Measurements from ENCODE around the gene PTK7.
A peak's percentile ranks its signal among the peaks of the same experiment; 100 is the strongest.

PTK7 gene

GRCh38 chr6:43120944-43121913 is 45.1 kb downstream of the PTK7 start:
- Histone ChIP-seq H3K36me3 (ENCODE audit: control insufficient read depth, insufficient read depth, low read length) (no peaks in the 10 kb centered on the region), H3K9me3 (ENCODE audit: control insufficient read depth, insufficient read depth, low read length) (no peaks in the 10 kb centered on the region), H3K4me1 (ENCODE audit: control insufficient read depth, insufficient read depth, low read length) (peaks cover 25% of the 10 kb centered on the region), H3K9ac (ENCODE audit: low read depth, low read length) (0 out of 2 replicates have a peak overlapping the region, but pooled peaks have one; percentile 9), H3K4me3 (ENCODE audit: low read depth, low read length) (no peak overlapping the region), H3K27me3 (ENCODE audit: control insufficient read depth, insufficient read depth, low read length) (no peaks in the 10 kb centered on the region), H3K27ac (ENCODE audit: low read depth, low read length) (peak overlapping the region; percentile 38)

GRCh38 chr6:43122146-43122545 is 46.0 kb downstream of the PTK7 start:
- Histone ChIP-seq H3K27me3 (ENCODE audit: control insufficient read depth, insufficient read depth, low read length) (no peaks in the 10 kb centered on the region), H3K9me3 (ENCODE audit: control insufficient read depth, insufficient read depth, low read length) (no peaks in the 10 kb centered on the region), H3K9ac (ENCODE audit: low read depth, low read length) (no peak overlapping the region), H3K36me3 (ENCODE audit: control insufficient read depth, insufficient read depth, low read length) (no peaks in the 10 kb centered on the region), H3K4me3 (ENCODE audit: low read depth, low read length) (no peak overlapping the region), H3K27ac (ENCODE audit: low read depth, low read length) (no peak overlapping the region), H3K4me1 (ENCODE audit: control insufficient read depth, insufficient read depth, low read length) (peaks cover 30% of the 10 kb centered on the region)

- H3K36me3 ChIP-seq (ENCODE audit: control insufficient read depth, insufficient read depth, low read length) = no peaks in the 10 kb centered on the region
- peak overlapping the region; percentile 26; the same call in 1 of the 2 replicates for H3K9ac ChIP-seq (ENCODE audit: low read depth, low read length)
- H3K27ac ChIP-seq (ENCODE audit: low read depth, low read length) = peak overlapping the region; percentile 26
- H3K4me3 ChIP-seq (ENCODE audit: low read depth, low read length) = no peak overlapping the region
- H3K9me3 ChIP-seq (ENCODE audit: control insufficient read depth, insufficient read depth, low read length) = no peaks in the 10 kb centered on the region
- H3K4me1 ChIP-seq (ENCODE audit: control insufficient read depth, insufficient read depth, low read length) = peaks cover 30% of the 10 kb centered on the region
- no peaks in the 10 kb centered on the region for H3K27me3 ChIP-seq (ENCODE audit: control insufficient read depth, insufficient read depth, low read length)
These were observed 47.6 kb downstream of the PTK7 start for GRCh38 chr6:43123461-43124314.

DNA sequence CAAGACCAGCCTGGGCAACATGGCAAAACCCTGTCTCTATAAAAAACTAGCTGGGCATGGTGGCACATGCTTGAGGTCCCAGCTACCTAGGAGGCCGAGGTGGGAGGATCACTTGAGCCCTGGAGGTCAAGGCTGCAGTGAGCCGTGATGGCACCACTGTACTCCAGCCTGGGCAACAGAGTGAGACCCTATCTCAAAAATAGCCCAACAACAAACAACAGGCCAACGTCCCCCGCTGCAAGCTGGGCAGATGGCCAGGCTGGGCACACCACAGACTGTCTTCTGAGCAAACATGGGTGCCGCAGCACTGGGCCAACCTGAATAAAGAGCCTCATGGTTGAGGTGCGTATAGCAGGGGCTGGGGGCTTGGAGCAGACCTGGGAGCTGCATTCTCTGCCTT is 48.4 kb downstream of the PTK7 start:
- Histone ChIP-seq H3K9me3 (ENCODE audit: control insufficient read depth, insufficient read depth, low read length) (no peaks in the 10 kb centered on the region), H3K4me1 (ENCODE audit: control insufficient read depth, insufficient read depth, low read length) (peaks cover 30% of the 10 kb centered on the region), H3K36me3 (ENCODE audit: control insufficient read depth, insufficient read depth, low read length) (no peaks in the 10 kb centered on the region), H3K4me3 (ENCODE audit: low read depth, low read length) (no peak overlapping the region), H3K27ac (ENCODE audit: low read depth, low read length) (no peak overlapping the region), H3K9ac (ENCODE audit: low read depth, low read length) (no peak overlapping the region), H3K27me3 (ENCODE audit: control insufficient read depth, insufficient read depth, low read length) (no peaks in the 10 kb centered on the region)

DNA sequence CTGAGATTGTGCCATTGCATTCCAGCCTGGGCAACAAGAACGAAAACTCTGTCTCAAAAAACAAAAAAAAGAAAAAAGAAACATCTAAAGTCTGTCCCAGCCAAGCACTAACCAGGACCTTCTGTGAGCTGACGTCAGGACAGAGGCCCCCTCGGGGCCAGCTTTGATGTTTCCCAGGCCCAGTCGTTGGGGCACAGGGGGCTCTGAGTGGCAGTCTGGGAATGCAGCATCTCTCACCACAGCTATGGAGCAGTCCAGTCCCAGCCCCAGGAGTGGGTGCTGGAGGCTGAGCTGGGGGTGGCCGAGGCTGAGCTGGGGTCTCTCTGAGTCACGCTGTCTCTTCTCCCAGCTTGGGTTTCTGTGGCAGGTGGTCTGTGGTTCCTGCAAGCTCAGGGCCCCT is 49.0 kb downstream of the PTK7 start:
- Histone ChIP-seq H3K4me3 (ENCODE audit: low read depth, low read length) (no peak overlapping the region), H3K9me3 (ENCODE audit: control insufficient read depth, insufficient read depth, low read length) (no peaks in the 10 kb centered on the region), H3K36me3 (ENCODE audit: control insufficient read depth, insufficient read depth, low read length) (no peaks in the 10 kb centered on the region), H3K4me1 (ENCODE audit: control insufficient read depth, insufficient read depth, low read length) (peaks cover 28% of the 10 kb centered on the region), H3K27ac (ENCODE audit: low read depth, low read length) (no peak overlapping the region), H3K9ac (ENCODE audit: low read depth, low read length) (no peak overlapping the region), H3K27me3 (ENCODE audit: control insufficient read depth, insufficient read depth, low read length) (no peaks in the 10 kb centered on the region)

DNA sequence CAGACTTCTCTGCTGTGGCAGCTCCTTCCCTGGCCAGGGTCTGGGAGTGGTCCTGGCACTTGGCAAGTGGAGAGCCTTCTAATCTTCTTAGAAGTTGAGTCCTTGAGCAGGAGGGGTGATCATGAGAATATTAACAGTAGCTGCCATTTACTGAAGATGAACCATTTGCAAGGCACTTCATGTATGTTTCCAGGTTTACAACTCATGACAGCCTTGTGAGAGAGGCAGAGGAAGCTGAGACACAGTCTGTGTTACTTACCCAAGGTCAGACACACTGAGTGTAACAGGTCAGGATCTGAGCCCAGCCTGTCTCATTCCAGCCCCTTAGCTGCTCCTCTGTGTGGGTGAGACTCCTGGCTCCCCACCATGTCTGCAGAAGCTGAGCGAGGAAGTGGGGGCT is 49.4 kb downstream of the PTK7 start:
- H3K27ac ChIP-seq (ENCODE audit: low read depth, low read length) = no peak overlapping the region
- no peak overlapping the region for H3K4me3 ChIP-seq (ENCODE audit: low read depth, low read length)
- peaks cover 23% of the 10 kb centered on the region for H3K4me1 ChIP-seq (ENCODE audit: control insufficient read depth, insufficient read depth, low read length)
- peaks cover 2% of the 10 kb centered on the region; the same call in 1 of the 2 replicates for H3K36me3 ChIP-seq (ENCODE audit: control insufficient read depth, insufficient read depth, low read length)
- no peak overlapping the region for H3K9ac ChIP-seq (ENCODE audit: low read depth, low read length)
- no peaks in the 10 kb centered on the region for H3K9me3 ChIP-seq (ENCODE audit: control insufficient read depth, insufficient read depth, low read length)
- H3K27me3 ChIP-seq (ENCODE audit: control insufficient read depth, insufficient read depth, low read length) = no peaks in the 10 kb centered on the region

GRCh38 chr6:43127180-43127579 is 51.1 kb downstream of the PTK7 start:
- H3K9me3 ChIP-seq (ENCODE audit: control insufficient read depth, insufficient read depth, low read length) = no peaks in the 10 kb centered on the region
- H3K4me1 ChIP-seq (ENCODE audit: control insufficient read depth, insufficient read depth, low read length) = peaks cover 19% of the 10 kb centered on the region
- no peak overlapping the region for H3K4me3 ChIP-seq (ENCODE audit: low read depth, low read length)
- peaks cover 14% of the 10 kb centered on the region for H3K36me3 ChIP-seq (ENCODE audit: control insufficient read depth, insufficient read depth, low read length)
- H3K9ac ChIP-seq (ENCODE audit: low read depth, low read length) = no peak overlapping the region
- H3K27me3 ChIP-seq (ENCODE audit: control insufficient read depth, insufficient read depth, low read length) = no peaks in the 10 kb centered on the region
- no peak overlapping the region for H3K27ac ChIP-seq (ENCODE audit: low read depth, low read length)

DNA sequence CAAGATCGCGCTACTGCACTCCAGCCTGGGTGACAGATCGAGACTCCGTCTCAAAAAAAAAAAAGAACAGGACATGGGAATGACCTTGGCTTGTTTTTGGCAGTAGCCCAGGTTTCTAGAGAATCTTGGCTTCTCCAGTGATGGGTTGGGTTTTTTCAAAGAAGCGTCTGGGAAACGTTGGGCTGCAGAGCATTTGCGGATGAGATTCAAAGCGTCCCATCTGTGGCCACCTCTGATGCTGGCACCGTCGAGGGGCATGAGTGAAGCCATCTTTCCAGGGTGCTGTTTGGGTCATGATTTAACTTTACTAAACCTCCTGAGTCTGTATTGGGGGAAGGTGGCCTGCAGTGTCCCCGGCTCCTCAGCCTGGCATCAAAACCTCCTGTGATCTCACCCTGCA is 51.8 kb downstream of the PTK7 start:
- no peaks in the 10 kb centered on the region for H3K27me3 ChIP-seq (ENCODE audit: control insufficient read depth, insufficient read depth, low read length)
- H3K4me3 ChIP-seq (ENCODE audit: low read depth, low read length) = no peak overlapping the region
- H3K36me3 ChIP-seq (ENCODE audit: control insufficient read depth, insufficient read depth, low read length) = peaks cover 20% of the 10 kb centered on the region
- peaks cover 18% of the 10 kb centered on the region for H3K4me1 ChIP-seq (ENCODE audit: control insufficient read depth, insufficient read depth, low read length)
- H3K27ac ChIP-seq (ENCODE audit: low read depth, low read length) = no peak overlapping the region
- H3K9ac ChIP-seq (ENCODE audit: low read depth, low read length) = no peak overlapping the region
- H3K9me3 ChIP-seq (ENCODE audit: control insufficient read depth, insufficient read depth, low read length) = no peaks in the 10 kb centered on the region

DNA sequence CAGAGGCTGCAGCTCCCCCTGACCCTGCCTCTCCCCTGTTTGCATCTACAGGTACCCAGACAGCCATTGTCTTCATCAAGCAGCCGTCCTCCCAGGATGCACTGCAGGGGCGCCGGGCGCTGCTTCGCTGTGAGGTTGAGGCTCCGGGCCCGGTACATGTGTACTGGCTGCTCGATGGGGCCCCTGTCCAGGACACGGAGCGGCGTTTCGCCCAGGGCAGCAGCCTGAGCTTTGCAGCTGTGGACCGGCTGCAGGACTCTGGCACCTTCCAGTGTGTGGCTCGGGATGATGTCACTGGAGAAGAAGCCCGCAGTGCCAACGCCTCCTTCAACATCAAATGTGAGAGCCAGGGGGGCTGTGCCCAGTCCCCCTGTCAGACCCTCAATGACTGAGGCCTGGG is 52.8 kb downstream of the PTK7 start:
- Histone ChIP-seq H3K27me3 (ENCODE audit: control insufficient read depth, insufficient read depth, low read length) (no peaks in the 10 kb centered on the region), H3K9ac (ENCODE audit: low read depth, low read length) (no peak overlapping the region), H3K4me1 (ENCODE audit: control insufficient read depth, insufficient read depth, low read length) (peaks cover 9% of the 10 kb centered on the region), H3K36me3 (ENCODE audit: control insufficient read depth, insufficient read depth, low read length) (peaks cover 25% of the 10 kb centered on the region), H3K4me3 (ENCODE audit: low read depth, low read length) (no peak overlapping the region), H3K27ac (ENCODE audit: low read depth, low read length) (no peak overlapping the region), H3K9me3 (ENCODE audit: control insufficient read depth, insufficient read depth, low read length) (no peaks in the 10 kb centered on the region)

DNA sequence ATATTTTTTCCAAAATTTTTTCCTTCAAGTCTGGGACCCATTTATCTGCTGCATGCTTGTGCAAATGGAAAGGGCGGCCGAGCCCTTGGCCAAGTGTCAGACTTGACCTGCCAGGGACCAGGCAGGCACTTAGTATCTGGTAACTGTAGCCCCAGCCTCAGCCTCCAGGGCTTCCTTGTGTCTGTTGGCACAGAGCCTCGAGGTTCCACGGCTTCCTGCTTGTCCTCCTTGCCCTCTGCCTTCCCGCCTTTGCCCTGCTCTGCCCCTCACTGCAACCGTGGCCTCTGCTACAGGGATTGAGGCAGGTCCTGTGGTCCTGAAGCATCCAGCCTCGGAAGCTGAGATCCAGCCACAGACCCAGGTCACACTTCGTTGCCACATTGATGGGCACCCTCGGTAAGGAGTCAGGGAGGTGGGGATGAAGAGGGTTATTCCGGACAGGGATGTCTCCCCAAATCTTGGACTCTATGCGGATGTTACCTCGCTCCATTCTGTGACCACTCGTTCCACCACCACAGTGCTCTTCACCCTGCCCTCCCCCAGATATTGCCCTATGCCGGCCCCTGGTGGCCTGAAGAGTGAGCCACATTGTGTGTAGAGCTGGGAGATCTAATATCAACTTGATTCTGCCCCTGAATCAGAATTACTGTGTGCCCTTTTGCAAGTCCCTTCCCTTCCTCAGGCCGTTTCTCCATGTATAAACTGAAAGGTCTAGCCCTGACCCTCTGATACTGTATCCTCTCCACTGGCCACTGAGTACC is 53.5 kb downstream of the PTK7 start:
- Histone ChIP-seq H3K4me1 (ENCODE audit: control insufficient read depth, insufficient read depth, low read length) (peaks cover 8% of the 10 kb centered on the region), H3K36me3 (ENCODE audit: control insufficient read depth, insufficient read depth, low read length) (peaks cover 25% of the 10 kb centered on the region), H3K27me3 (ENCODE audit: control insufficient read depth, insufficient read depth, low read length) (no peaks in the 10 kb centered on the region), H3K9ac (ENCODE audit: low read depth, low read length) (no peak overlapping the region), H3K27ac (ENCODE audit: low read depth, low read length) (no peak overlapping the region), H3K4me3 (ENCODE audit: low read depth, low read length) (no peak overlapping the region), H3K9me3 (ENCODE audit: control insufficient read depth, insufficient read depth, low read length) (no peaks in the 10 kb centered on the region)

Measured in HUES48 (cell line).